H1 (cell line): Measurements from ENCODE around the gene GRAMD2A. TPM values are rescaled to one million over a fixed set of nuclear protein-coding genes. Genes with fewer than 3 reads are reported as not detected.

ENCODE experiments used
- EZH2 ChIP-seq: fragments of 200-600 bp; sonication (generic); IDR thresholded peaks from 2 replicates; pipeline ENCODE4 v1.7.1; 2012; ENCODE audit warnings: low read depth, mild to moderate bottlenecking, moderate library complexity, low read length, inconsistent platforms; ENCODE audit not compliant: severe bottlenecking
- polyA plus RNA-seq, 7 experiments: library from polyadenylated mRNA; depleted of rRNA in 3 of 7; stranded (reverse) in 5 of 7; unstranded in 2 of 7; fragments of >200 nt in 5 of 7; fragments of 200-250 nt in 2 of 7; gene quantifications; 1 replicate in 5 of 7; 2 replicates in 1 of 7; 4 replicates in 1 of 7; pipeline versions ENCODE4 v1.2.1 to v1.2.3, GENCODE V29; 2011 to 2013; ENCODE audit warnings: missing spikeins in 2 of 7, mixed read lengths in 2 of 7
- total RNA-seq: library from RNA; stranded (reverse); fragmentation: NEBNext Ultra II Directional; extraction: Animal tissue kit (Norgen Biotek cat#: 25700); gene quantifications from 2 replicates; pipeline ENCODE4 v1.2.1, GENCODE V29; 2021

GRAMD2A gene
- total and polyA plus RNA-seq, 2 of the 8 experiments (the other 6 are each of a cell fraction or from before 2014, with no cell fraction given): 0.57 to 1.5 TPM

DNA sequence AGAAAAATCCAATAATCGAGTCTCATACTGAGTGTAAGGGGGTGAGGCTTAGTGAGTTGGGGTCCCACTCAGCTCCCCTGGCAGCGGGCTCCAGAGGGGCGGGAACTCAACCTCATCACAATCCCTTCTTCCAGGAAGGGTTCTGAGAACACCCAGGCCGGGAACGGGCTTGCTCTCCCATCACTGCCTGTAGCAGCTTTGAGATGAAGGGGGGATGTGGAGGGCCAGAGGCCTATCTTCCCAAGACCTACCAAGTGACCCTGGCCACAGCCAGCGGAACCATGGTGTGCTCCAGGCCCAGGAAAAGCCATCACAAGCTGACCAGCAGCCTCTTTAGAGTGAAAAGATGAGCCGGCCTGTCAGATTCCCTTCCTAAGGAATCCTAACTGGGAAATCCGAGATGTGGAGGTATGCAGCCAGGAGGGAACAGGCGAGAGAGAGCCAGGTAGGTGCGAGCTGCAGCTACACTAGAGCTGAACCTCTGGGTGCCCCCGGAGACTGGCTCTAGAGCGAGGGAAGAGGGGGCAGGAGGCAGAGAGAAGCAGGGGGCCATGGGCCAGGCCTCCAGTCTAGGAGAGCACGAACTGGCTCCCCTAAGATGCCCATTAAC, 18.5 kb downstream of the GRAMD2A start (continued):
- TF ChIP-seq EZH2: no peak
